Tibial nerve (tissue), 4 donors: ENCODE results near the gene EFNB1. TPM values are rescaled to one million over a fixed set of nuclear protein-coding genes. Genes with fewer than 3 reads are reported as not detected.

ENCODE experiments used
- DNase-seq, 2 donors: peaks; one replicate each; pipeline ENCODE4 v3.0.0-alpha.2; 2019; ENCODE audit warnings: low spot score in 2 of 2
- H3K27ac ChIP-seq, 4 donors: fragments of 200-600 bp; sonication (generic) in 3 of 4; one replicate each; pipeline ENCODE4 v1.5.1; 2017 to 2019; ENCODE audit warnings: mild to moderate bottlenecking in 1 of 4
- H3K27me3 ChIP-seq, 2 donors: fragments of 200-600 bp; sonication (generic) in 1 of 2; one replicate each; pipeline versions ENCODE4 v1.5.1 to v1.6.0; 2017 to 2019
- H3K36me3 ChIP-seq, 3 donors: fragments of 200-600 bp; sonication (generic); one replicate each; pipeline ENCODE4 v1.5.1; 2018 to 2019
- H3K4me1 ChIP-seq, 4 donors: fragments of 200-600 bp; sonication (generic) in 3 of 4; one replicate each; pipeline ENCODE4 v1.5.1; 2017 to 2019
- H3K4me3 ChIP-seq, 4 donors: fragments of 200-600 bp; sonication (generic) in 3 of 4; one replicate each; pipeline ENCODE4 v1.5.1; 2017 to 2019; ENCODE audit warnings: mild to moderate bottlenecking in 1 of 4, moderate library complexity in 1 of 4
- H3K9me3 ChIP-seq, 4 donors: fragments of 200-600 bp; sonication (generic) in 3 of 4; one replicate each; pipeline ENCODE4 v1.5.1; 2017 to 2019
- EP300 ChIP-seq, 2 donors: sonication (generic); formaldehyde crosslinking; IDR thresholded peaks; one replicate each; pipeline ENCODE4 v1.6.1; 2017; ENCODE audit warnings: antibody characterized with exemption in 2 of 2, mild to moderate bottlenecking in 1 of 2
- POLR2A ChIP-seq, 2 donors: fragments of 450-650 bp; IDR thresholded peaks; one replicate each; pipeline ENCODE4 v1.6.1; 2017; ENCODE audit warnings: antibody characterized with exemption in 2 of 2, mild to moderate bottlenecking in 2 of 2, moderate library complexity in 2 of 2
- WGBS, 2 donors: methylation state at CpG; one replicate each; pipeline ENCODE4 v1.1.5; 2018; 5-methylcytosine and 5-hydroxymethylcytosine counted together
- total RNA-seq, 4 donors: library from RNA; depleted of rRNA; stranded (reverse); fragments of >200 nt; gene quantifications; one replicate each; pipeline ENCODE4 v1.1.0, GENCODE V29; 2016
- TF ChIP-seq, protein P1 (sequence below), 5 experiments: fragments of 200-600 bp in 3 of 5; fragments of 450-650 bp in 2 of 5; sonication (generic) in 3 of 5; IDR thresholded peaks; one replicate each; pipeline ENCODE4 v1.5.1; 2016 to 2019; ENCODE audit warnings: antibody characterized with exemption in 5 of 5, mild to moderate bottlenecking in 3 of 5, moderate library complexity in 2 of 5

Gene EFNB1
- total RNA-seq, 4 donors from 2014 or later = 74.4 to 127 (median 106) TPM

DNA sequence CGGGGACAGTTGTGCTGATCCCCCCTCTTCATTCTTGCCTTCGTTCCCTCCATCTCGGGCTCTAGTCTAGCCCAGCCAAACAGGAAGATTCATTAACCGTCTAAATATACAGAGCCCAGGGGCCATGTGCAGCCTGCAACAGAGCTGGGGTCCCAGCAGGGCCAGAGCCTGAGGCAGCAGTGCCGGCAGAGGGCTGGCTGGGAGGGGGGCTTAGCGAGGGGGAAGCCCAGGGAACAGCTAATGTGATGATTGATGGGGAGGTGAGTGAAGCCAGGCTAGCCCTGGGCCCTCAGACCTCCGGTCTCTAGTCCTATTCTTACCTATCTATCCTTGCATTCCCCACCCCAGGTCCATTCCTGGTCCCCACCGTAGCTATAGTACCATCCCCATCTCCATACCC lies 22.3 kb downstream of the EFNB1 start:
- no peak for DNase-seq
- H3K36me3 ChIP-seq = no peaks in the 10 kb centered on the region
- H3K27me3 ChIP-seq = peaks cover 0 to 10% of the 10 kb centered on the region in 2 donors
- H3K9me3 ChIP-seq = no peaks in the 10 kb centered on the region
- H3K4me1 ChIP-seq = peaks cover 0 to 6% (median 0%) of the 10 kb centered on the region in 4 donors
- no peak overlapping the region for H3K27ac ChIP-seq
- TF ChIP-seq POLR2A (IDR thresholded peaks at IDR 0.05) (no peak), EP300 (IDR thresholded peaks at IDR 0.05) (no peak)
- TF ChIP-seq, protein P1, sequence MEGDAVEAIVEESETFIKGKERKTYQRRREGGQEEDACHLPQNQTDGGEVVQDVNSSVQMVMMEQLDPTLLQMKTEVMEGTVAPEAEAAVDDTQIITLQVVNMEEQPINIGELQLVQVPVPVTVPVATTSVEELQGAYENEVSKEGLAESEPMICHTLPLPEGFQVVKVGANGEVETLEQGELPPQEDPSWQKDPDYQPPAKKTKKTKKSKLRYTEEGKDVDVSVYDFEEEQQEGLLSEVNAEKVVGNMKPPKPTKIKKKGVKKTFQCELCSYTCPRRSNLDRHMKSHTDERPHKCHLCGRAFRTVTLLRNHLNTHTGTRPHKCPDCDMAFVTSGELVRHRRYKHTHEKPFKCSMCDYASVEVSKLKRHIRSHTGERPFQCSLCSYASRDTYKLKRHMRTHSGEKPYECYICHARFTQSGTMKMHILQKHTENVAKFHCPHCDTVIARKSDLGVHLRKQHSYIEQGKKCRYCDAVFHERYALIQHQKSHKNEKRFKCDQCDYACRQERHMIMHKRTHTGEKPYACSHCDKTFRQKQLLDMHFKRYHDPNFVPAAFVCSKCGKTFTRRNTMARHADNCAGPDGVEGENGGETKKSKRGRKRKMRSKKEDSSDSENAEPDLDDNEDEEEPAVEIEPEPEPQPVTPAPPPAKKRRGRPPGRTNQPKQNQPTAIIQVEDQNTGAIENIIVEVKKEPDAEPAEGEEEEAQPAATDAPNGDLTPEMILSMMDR (IDR thresholded peaks at IDR 0.05) = no peak
- WGBS, 2 donors = 67 to 72% methylated on average over 6 to 8 of the region's 8 CpGs
- H3K4me3 ChIP-seq = no peak overlapping the region

DNA sequence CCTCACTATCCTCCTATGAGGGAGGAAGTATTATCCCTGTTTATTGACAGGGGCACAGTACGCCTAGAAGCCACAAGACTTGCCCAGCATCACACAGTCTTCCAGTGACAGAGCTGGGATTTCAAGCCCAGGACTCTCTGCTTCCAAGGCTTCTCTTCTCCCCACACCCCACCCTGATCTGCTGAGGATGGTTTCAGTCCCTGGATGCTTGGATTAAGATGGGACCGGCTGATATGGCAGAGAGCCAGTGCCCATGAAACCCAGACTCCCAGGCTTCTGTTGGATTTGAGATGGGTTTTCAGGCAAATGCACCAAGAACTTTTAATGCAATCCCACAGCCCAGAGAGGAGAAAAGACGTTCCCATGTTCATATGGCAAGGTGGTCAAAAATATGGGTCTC lies 23.2 kb downstream of the EFNB1 start:
- H3K36me3 ChIP-seq = no peaks in the 10 kb centered on the region
- no peaks in the 10 kb centered on the region for H3K4me1 ChIP-seq
- no peak for DNase-seq
- no peak overlapping the region for H3K4me3 ChIP-seq
- 69 to 74% methylated on average over 3 of the region's 3 CpGs for WGBS, 2 donors
- H3K27ac ChIP-seq = no peak overlapping the region
- no peaks in the 10 kb centered on the region for H3K9me3 ChIP-seq
- H3K27me3 ChIP-seq = peaks cover 0 to 7% of the 10 kb centered on the region in 2 donors
- TF ChIP-seq EP300 (IDR thresholded peaks at IDR 0.05) = no peak
- TF ChIP-seq POLR2A (IDR thresholded peaks at IDR 0.05) = no peak
- TF ChIP-seq, protein P1 (IDR thresholded peaks at IDR 0.05) = no peak

DNA sequence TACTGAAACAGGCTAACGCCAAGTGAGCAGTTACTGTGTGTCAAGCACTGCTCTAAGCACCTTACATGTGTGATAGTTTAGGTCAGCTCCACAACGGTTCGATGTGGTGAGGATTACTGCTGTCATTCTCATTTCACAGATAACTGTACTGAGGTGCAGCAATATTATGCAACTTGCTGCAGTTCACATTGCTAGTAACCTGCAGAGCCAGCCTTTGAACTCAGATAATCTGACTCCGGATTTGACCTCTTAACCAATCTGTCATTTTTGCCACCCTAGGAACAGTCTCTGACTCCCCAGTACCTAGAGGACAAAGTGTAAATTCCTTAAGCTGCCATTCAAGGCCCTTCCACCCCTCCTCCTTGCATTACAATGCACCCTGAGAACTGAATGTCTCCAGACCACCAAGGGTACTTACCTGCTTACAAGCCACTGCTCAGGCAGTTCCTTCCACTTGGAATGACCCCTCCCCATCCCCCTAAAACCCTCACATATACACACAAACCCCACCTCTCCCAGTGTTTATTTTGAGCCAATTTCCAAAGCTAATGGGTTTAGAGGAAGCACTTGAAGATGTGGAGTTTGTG lies 24.9 kb downstream of the EFNB1 start:
- no peak overlapping the region for H3K4me3 ChIP-seq
- 73 to 75% methylated on average over 4 of the region's 4 CpGs for WGBS, 2 donors
- no peak for TF ChIP-seq EP300 (IDR thresholded peaks at IDR 0.05)
- TF ChIP-seq POLR2A (IDR thresholded peaks at IDR 0.05) = no peak
- TF ChIP-seq, protein P1 (IDR thresholded peaks at IDR 0.05) = no peak

DNA sequence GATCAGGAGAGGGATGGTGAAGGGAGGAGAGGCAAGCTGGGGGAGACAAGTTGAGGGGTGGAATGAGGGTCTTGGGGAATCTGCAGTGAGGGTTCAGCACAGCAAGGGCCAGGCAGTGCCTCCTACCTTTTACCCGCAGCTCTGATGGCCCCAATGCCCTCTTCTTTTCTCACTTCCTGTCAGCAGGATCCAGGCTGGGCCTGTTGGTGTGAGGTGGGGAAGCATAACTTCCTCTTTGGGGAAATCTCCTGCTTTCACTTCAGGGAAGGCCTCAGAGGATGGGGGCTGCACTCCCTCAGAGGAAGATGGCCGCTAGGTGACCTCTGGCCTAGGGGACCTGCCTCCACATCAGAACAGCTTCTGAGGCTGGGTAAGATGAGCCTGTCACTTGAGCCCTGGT lies 36.5 kb downstream of the EFNB1 start:
- no peak overlapping the region for H3K27ac ChIP-seq
- no peaks in the 10 kb centered on the region for H3K4me1 ChIP-seq
- no peaks in the 10 kb centered on the region for H3K9me3 ChIP-seq
- no peak overlapping the region for H3K4me3 ChIP-seq
- peaks cover 0 to 5% of the 10 kb centered on the region in 2 donors for H3K27me3 ChIP-seq
- WGBS, 2 donors = 74 to 78% methylated on average over 1 to 2 of the region's 2 CpGs
- no peak for DNase-seq
- no peak for TF ChIP-seq POLR2A (IDR thresholded peaks at IDR 0.05)
- TF ChIP-seq, protein P1 (IDR thresholded peaks at IDR 0.05) = no peak
- TF ChIP-seq EP300 (IDR thresholded peaks at IDR 0.05) = no peak
- no peaks in the 10 kb centered on the region for H3K36me3 ChIP-seq

More for the DNA sequence above, 24.9 kb downstream of the EFNB1 start:
- H3K9me3 ChIP-seq = no peaks in the 10 kb centered on the region
- H3K4me1 ChIP-seq = no peaks in the 10 kb centered on the region
- H3K36me3 ChIP-seq = no peaks in the 10 kb centered on the region
- peaks cover 0 to 7% of the 10 kb centered on the region in 2 donors for H3K27me3 ChIP-seq
- no peak overlapping the region for H3K27ac ChIP-seq
- no peak for DNase-seq

DNA sequence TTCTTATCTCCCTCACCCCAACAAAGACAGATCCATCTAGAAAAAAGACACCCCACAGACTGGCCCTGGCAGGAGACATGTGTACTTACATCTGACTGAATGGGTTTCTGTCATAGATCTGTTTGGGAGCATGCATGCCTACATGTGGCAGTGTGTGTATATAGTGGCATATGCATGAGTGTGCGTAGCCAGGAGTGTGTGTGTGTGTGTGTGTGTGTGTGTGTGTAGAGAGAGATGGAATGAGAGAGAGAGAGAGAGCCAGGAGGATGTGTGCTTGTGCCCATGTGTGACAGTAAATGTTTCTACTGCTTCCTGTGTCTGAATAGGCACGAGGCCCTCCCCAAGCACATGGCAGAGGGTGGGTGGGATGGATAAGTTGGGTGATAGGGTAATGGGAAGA lies 37.1 kb downstream of the EFNB1 start:
- Histone ChIP-seq H3K4me1 (no peaks in the 10 kb centered on the region), H3K27ac (no peak overlapping the region), H3K36me3 (no peaks in the 10 kb centered on the region), H3K27me3 (peaks cover 0 to 5% of the 10 kb centered on the region in 2 donors), H3K4me3 (no peak overlapping the region), H3K9me3 (no peaks in the 10 kb centered on the region)
- TF ChIP-seq EP300 (IDR thresholded peaks at IDR 0.05) (no peak), POLR2A (IDR thresholded peaks at IDR 0.05) (no peak)
- TF ChIP-seq, protein P1 (IDR thresholded peaks at IDR 0.05) = no peak
- 76 to 80% methylated on average over 2 of the region's 2 CpGs for WGBS, 2 donors
- no peak for DNase-seq
